Liver (tissue), 9 donors: ENCODE data around the gene TXNRD2. TPM values are rescaled to one million over a fixed set of nuclear protein-coding genes. Genes with fewer than 3 reads are reported as not detected.
A peak's percentile ranks its signal among the peaks of the same experiment; 100 is the strongest.

Source experiments
- DNase-seq: peaks from one replicate; pipeline ENCODE4 v3.0.0-alpha.2; 2017; ENCODE audit warnings: low spot score
- H3K27ac ChIP-seq, 2 donors: one replicate each; pipeline ENCODE4 v1.7.0; 2013; ENCODE audit warnings: inconsistent platforms in 2 of 2, low read length in 2 of 2, control low read depth in 1 of 2, low read depth in 1 of 2, mild to moderate bottlenecking in 1 of 2
- H3K27me3 ChIP-seq, 4 donors: one replicate each; pipeline versions ENCODE4 v1.6.1 to v1.7.0; 2013; ENCODE audit warnings: low read length in 3 of 4, inconsistent platforms in 1 of 4, mild to moderate bottlenecking in 1 of 4, moderate library complexity in 1 of 4; ENCODE audit not compliant: control insufficient read depth in 4 of 4, insufficient read depth in 4 of 4
- H3K36me3 ChIP-seq, 4 donors: one replicate each; pipeline versions ENCODE4 v1.6.1 to v1.7.0; 2013; ENCODE audit warnings: low read length in 3 of 4, mild to moderate bottlenecking in 3 of 4, low read depth in 1 of 4, moderate library complexity in 1 of 4; ENCODE audit not compliant: control insufficient read depth in 4 of 4, insufficient read depth in 3 of 4
- H3K4me1 ChIP-seq, 4 donors: one replicate each; pipeline versions ENCODE4 v1.6.1 to v1.7.0; 2013; ENCODE audit warnings: low read length in 3 of 4, mild to moderate bottlenecking in 3 of 4, moderate library complexity in 1 of 4; ENCODE audit not compliant: control insufficient read depth in 4 of 4, insufficient read depth in 4 of 4
- H3K4me3 ChIP-seq, 3 donors: one replicate each; pipeline versions ENCODE4 v1.6.1 to v1.7.0; 2013; ENCODE audit warnings: low read length in 3 of 3, control low read depth in 1 of 3, low read depth in 1 of 3, mild to moderate bottlenecking in 1 of 3
- H3K9ac ChIP-seq, 2 donors: one replicate each; pipeline ENCODE4 v1.7.0; 2013; ENCODE audit warnings: low read length in 2 of 2, mild to moderate bottlenecking in 2 of 2, moderate library complexity in 2 of 2, control low read depth in 1 of 2, low read depth in 1 of 2
- H3K9me3 ChIP-seq, 4 donors: one replicate each; pipeline versions ENCODE4 v1.6.1 to v1.7.0; 2013; ENCODE audit warnings: low read length in 3 of 4; ENCODE audit not compliant: control insufficient read depth in 4 of 4
- ATF3 ChIP-seq: IDR thresholded peaks from 2 replicates; pipeline ENCODE4 v1.6.1; 2016; ENCODE audit warnings: antibody characterized with exemption
- EGR1 ChIP-seq, 2 donors: IDR thresholded peaks; 2 replicates each; pipeline ENCODE4 v1.6.1; 2016 to 2018; ENCODE audit warnings: antibody characterized with exemption in 2 of 2, low read depth in 2 of 2
- FOXA1 ChIP-seq: IDR thresholded peaks from 2 replicates; pipeline ENCODE4 v1.6.1; 2016; ENCODE audit warnings: antibody characterized with exemption
- HNF4A ChIP-seq, 2 donors: conservative IDR thresholded peaks; 2 replicates each; pipeline ENCODE4 v1.6.1; 2016; ENCODE audit warnings: antibody characterized with exemption in 2 of 2, mild to moderate bottlenecking in 2 of 2
- JUND ChIP-seq, 2 donors: IDR thresholded peaks; 2 replicates each; pipeline ENCODE4 v1.6.1; 2016; ENCODE audit warnings: antibody characterized with exemption in 2 of 2
- MAX ChIP-seq: IDR thresholded peaks from 2 replicates; pipeline ENCODE4 v1.6.1; 2016; ENCODE audit warnings: antibody characterized with exemption
- NR2F2 ChIP-seq: IDR thresholded peaks from 2 replicates; pipeline ENCODE4 v1.6.1; 2016; ENCODE audit warnings: antibody characterized with exemption
- RAD21 ChIP-seq, 2 donors: IDR thresholded peaks; 2 replicates each; pipeline ENCODE4 v1.6.1; 2016; ENCODE audit warnings: antibody characterized with exemption in 2 of 2, mild to moderate bottlenecking in 2 of 2
- REST ChIP-seq: IDR thresholded peaks from 2 replicates; pipeline ENCODE4 v1.6.1; 2016; ENCODE audit warnings: antibody characterized with exemption, mild to moderate bottlenecking
- SP1 ChIP-seq: IDR thresholded peaks from 2 replicates; pipeline ENCODE4 v1.6.1; 2018; ENCODE audit warnings: antibody characterized with exemption, mild to moderate bottlenecking
- TAF1 ChIP-seq: conservative IDR thresholded peaks from 2 replicates; pipeline ENCODE4 v1.6.1; 2016; ENCODE audit warnings: antibody characterized with exemption, mild to moderate bottlenecking
- YY1 ChIP-seq: IDR thresholded peaks from 2 replicates; pipeline ENCODE4 v1.6.1; 2016; ENCODE audit warnings: antibody characterized with exemption, mild to moderate bottlenecking
- WGBS: extraction: QIAGEN DNeasy Blood & Tissue Kit; methylation state at CpG from one replicate; pipeline ENCODE4 v1.1.7; 2013; 5-methylcytosine and 5-hydroxymethylcytosine counted together
- polyA plus RNA-seq, 2 donors: library from polyadenylated mRNA; stranded (reverse) in 1 of 2; unstranded in 1 of 2; fragments of 200-250 nt in 1 of 2; fragments of >200 nt in 1 of 2; fragmentation: Nextera tagmentation in 1 of 2; extraction: Ambion mirVana in 1 of 2; gene quantifications; one replicate each; pipeline versions ENCODE4 v1.2.1 to v1.2.3, GENCODE V29; 2013 to 2015
- total RNA-seq, 2 donors: library from RNA; depleted of rRNA; stranded (reverse); fragments of >200 nt; gene quantifications; one replicate each; pipeline ENCODE4 v1.2.3, GENCODE V29; 2014
- TF ChIP-seq, protein P1 (sequence below): fragments of 150-350 bp; IDR thresholded peaks from 2 replicates; pipeline ENCODE4 v1.5.1; 2017; ENCODE audit warnings: improper control_type of control experiment, low read depth, low read length; ENCODE audit not compliant: missing input control
- donor health status: healthy.
- donor health status: healthy.
- donor health status: healthy.
- donor health status: healthy.
- donor health status: healthy.

Gene TXNRD2
- total and polyA plus RNA-seq, 4 donors: 22.2 to 41.3 (median 33.6) TPM

DNA sequence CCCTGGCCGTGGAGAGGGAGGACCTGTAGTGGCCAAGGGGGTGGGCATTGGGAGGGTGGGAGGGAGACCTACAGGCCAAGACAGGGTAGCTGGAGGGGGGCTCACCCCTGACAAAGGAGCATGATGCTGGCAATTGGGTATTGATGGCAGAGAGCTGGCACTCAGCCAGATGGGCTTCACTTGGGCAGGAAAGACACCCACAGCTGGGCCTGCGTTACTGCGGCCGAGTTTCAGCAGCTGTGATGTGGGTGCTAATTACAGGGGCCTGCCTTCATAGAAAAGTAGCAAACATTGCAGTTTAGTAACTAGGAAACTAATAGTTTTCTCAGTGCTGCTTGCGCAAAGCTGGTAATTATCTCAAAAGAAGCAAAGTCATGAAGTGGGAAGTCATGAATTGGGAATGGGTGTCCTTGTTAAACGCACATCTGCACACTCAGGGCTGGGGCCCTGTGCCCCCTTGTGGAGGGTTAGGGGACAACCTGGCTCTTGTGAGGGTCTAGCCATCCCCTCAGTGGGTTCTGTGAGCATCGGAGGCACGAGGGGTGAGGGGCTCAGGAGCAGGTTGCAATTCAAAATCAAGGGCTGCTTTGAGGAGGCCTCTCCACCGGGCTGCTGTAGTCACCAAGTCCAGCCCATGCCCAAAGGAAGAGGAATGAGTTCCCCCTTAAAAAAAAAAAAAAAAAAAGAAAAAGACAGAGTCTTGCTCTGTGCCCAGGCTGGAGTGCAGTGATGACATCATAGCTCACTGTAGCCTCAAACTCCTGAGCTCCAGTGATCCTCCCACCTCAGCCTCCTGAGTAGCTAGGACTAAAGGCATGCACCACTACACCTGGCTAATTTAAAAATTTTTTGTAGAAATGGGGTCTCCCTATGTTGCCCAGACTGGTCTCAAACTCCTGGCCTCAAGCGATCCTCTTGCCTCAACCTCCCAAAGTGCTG is 24.4 kb upstream of the TXNRD2 start:
- Histone ChIP-seq H3K27ac (peak overlapping the region in 1 of 2 donors; percentile 5), H3K27me3 (no peaks in the 10 kb centered on the region), H3K9me3 (no peaks in the 10 kb centered on the region), H3K4me1 (peaks cover 26 to 73% (median 47%) of the 10 kb centered on the region in 4 donors), H3K36me3 (peaks cover 3 to 30% (median 9%) of the 10 kb centered on the region in 4 donors), H3K9ac (no peak overlapping the region), H3K4me3 (no peak overlapping the region)
- TF ChIP-seq RAD21 (IDR thresholded peaks at IDR 0.05) (peak in 1 of 2 donors; percentile 38), MAX (no peak), EGR1 (IDR thresholded peaks at IDR 0.05; ENCODE audit: low read depth in 2 of 2) (no peak), HNF4A (conservative IDR thresholded peaks at IDR 0.05) (no peak)
- TF ChIP-seq, protein P1, sequence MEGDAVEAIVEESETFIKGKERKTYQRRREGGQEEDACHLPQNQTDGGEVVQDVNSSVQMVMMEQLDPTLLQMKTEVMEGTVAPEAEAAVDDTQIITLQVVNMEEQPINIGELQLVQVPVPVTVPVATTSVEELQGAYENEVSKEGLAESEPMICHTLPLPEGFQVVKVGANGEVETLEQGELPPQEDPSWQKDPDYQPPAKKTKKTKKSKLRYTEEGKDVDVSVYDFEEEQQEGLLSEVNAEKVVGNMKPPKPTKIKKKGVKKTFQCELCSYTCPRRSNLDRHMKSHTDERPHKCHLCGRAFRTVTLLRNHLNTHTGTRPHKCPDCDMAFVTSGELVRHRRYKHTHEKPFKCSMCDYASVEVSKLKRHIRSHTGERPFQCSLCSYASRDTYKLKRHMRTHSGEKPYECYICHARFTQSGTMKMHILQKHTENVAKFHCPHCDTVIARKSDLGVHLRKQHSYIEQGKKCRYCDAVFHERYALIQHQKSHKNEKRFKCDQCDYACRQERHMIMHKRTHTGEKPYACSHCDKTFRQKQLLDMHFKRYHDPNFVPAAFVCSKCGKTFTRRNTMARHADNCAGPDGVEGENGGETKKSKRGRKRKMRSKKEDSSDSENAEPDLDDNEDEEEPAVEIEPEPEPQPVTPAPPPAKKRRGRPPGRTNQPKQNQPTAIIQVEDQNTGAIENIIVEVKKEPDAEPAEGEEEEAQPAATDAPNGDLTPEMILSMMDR: peak; percentile 16
- 84% methylated on average over 10 of the region's 10 CpGs for WGBS
- DNase-seq: no peak

DNA sequence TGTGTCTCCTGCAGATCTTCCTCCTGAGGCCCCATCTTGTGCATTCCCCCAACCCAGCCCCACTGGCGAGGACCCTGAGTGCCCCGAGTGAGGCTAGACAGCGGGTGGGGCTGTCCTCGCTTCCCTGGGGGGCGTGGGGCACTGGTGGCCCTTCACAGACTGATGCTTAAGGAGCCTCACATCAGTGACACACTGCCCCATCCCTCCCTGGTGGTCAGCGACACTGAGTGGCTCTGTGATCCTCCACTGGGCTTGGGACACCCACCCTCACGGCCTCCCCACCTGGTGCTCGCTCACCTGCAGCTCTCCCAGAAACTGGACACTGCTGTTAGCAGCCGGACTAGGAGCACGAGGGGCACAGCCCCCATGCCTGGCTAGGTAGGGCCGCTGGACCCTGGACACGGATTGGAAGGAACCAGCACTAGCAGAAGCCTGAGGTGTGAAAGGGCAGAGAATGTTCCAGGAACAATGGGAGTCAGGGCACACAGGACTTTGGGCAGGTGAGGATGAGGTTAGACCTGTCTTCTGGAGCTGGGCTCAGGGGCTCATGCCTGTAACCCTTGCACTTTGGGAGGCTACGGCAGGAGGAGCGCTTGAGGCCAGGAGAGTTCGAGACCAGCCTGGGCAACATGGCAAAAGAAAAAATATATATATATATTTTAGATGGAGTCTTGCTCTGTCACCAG is 23.2 kb upstream of the TXNRD2 start:
- Histone ChIP-seq H3K9ac (no peak overlapping the region), H3K27ac (peak overlapping the region in 1 of 2 donors; percentile 93), H3K4me1 (peaks cover 29 to 74% (median 50%) of the 10 kb centered on the region in 4 donors), H3K27me3 (no peaks in the 10 kb centered on the region), H3K36me3 (peaks cover 3 to 30% (median 9%) of the 10 kb centered on the region in 4 donors), H3K4me3 (no peak overlapping the region), H3K9me3 (no peaks in the 10 kb centered on the region)
- TF ChIP-seq JUND (IDR thresholded peaks at IDR 0.05): no peak
- TF ChIP-seq, protein P1: no peak
- no peak for TF ChIP-seq EGR1 (IDR thresholded peaks at IDR 0.05; ENCODE audit: low read depth in 2 of 2)
- TF ChIP-seq RAD21 (IDR thresholded peaks at IDR 0.05): no peak
- whole genome bisulfite sequencing: 93% methylated on average over 15 of the region's 15 CpGs
- DNase-seq: no peak

DNA sequence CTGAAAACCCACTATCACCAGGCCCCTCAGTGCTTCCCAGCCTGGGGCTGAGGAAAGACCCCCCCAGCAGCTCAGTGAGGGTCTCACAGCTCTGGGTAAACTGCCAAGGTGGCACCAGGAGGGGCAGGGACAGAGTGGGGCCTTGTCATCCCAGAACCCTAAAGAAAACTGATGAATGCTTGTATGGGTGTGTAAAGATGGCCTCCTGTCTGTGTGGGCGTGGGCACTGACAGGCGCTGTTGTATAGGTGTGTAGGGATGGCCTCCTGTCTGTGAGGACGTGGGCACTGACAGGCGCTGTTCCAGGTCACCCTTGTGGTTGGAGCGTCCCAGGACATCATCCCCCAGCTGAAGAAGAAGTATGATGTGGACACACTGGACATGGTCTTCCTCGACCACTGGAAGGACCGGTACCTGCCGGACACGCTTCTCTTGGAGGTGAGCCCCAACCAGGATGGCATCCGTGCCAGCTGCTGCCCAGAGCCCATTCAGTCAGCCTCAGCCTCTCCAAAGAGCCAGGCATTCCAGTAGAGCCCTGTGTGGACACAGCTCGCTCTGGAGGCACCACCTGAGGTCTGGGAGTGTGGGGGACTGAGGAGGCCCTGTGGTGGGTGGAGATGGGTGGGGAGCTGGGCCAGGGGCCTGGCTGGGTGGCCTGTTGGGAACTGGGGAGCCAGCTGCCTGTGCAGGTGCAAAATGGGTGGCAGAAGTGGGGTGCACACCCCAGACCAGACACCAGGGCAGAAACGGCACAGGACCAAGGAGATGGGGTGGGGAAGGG is 22.4 kb upstream of the TXNRD2 start:
- Histone ChIP-seq H3K27me3 (no peaks in the 10 kb centered on the region), H3K4me1 (peaks cover 29 to 71% (median 47%) of the 10 kb centered on the region in 4 donors), H3K27ac (peak overlapping the region; percentile 93), H3K9me3 (no peaks in the 10 kb centered on the region), H3K4me3 (no peak overlapping the region), H3K36me3 (peaks cover 2 to 28% (median 9%) of the 10 kb centered on the region in 4 donors), H3K9ac (peak overlapping the region in 1 of 2 donors; percentile 58)
- DNase-seq: no peak
- TF ChIP-seq TAF1 (no peak), SP1 (no peak), REST (no peak), FOXA1 (no peak), YY1 (no peak), NR2F2 (no peak), RAD21 (IDR thresholded peaks at IDR 0.05) (no peak), ATF3 (no peak), HNF4A (conservative IDR thresholded peaks at IDR 0.05) (no peak), EGR1 (IDR thresholded peaks at IDR 0.05; ENCODE audit: low read depth in 2 of 2) (no peak)
- WGBS: 88% methylated on average over 12 of the region's 12 CpGs
